Cardiac muscle cell (in vitro differentiated cells and primary cell): Measurements from ENCODE around the gene PDCD1. TPM values are rescaled to one million over a fixed set of nuclear protein-coding genes. Genes with fewer than 3 reads are reported as not detected.
"Not testable (repeated sequence)": the region's sequence is repeated elsewhere in the genome, so short reads cannot be mapped to it uniquely, and the experiment has no call there.

Experiments
- DNase-seq, 2 donors: peaks; one replicate each; pipeline versions ENCODE4 v3.0.0 to v3.0.0-alpha.2; 2010 to 2017; ENCODE audit warnings: low read depth in 1 of 2, low spot score in 1 of 2
- H3K27ac ChIP-seq: fragments of 200-600 bp; sonication (generic); 2 replicates; pipeline ENCODE4 v1.5.1; 2016
- H3K27me3 ChIP-seq: fragments of 200-600 bp; sonication (generic); 2 replicates; pipeline ENCODE4 v1.6.0; 2016; ENCODE audit warnings: control low read depth
- H3K36me3 ChIP-seq: fragments of 200-600 bp; sonication (generic); 2 replicates; pipeline ENCODE4 v1.5.1; 2016; ENCODE audit warnings: control low read depth
- H3K4me1 ChIP-seq: fragments of 200-600 bp; sonication (generic); 2 replicates; pipeline ENCODE4 v1.8.1; 2017; ENCODE audit warnings: low read depth, mild to moderate bottlenecking, mixed run types
- H3K4me3 ChIP-seq: fragments of 200-600 bp; sonication (generic); 2 replicates; pipeline ENCODE4 v1.5.1; 2016; ENCODE audit warnings: mild to moderate bottlenecking
- H3K9me3 ChIP-seq: fragments of 200-600 bp; sonication (generic); 2 replicates; pipeline ENCODE4 v1.5.1; 2017; ENCODE audit warnings: low read depth, mild to moderate bottlenecking, control low read depth
- CTCF ChIP-seq: IDR thresholded peaks from 2 replicates; pipeline ENCODE4 v1.5.1; 2012; ENCODE audit warnings: low read depth, mild to moderate bottlenecking, low read length
- polyA plus RNA-seq: library from polyadenylated mRNA; unstranded; fragments of >200 nt; fragmentation: Nextera tagmentation; extraction: Ambion mirVana; gene quantifications from 2 replicates; pipeline ENCODE4 v1.2.1, GENCODE V29; 2016
- total RNA-seq: library from RNA; depleted of rRNA; stranded (reverse); fragments of >200 nt; gene quantifications from 2 replicates; pipeline ENCODE4 v1.2.3, GENCODE V29; 2016

Gene PDCD1
- total and polyA plus RNA-seq, 2 experiments from 2014 or later: not detected

GRCh38 chr2:241809383-241810306 is 49.0 kb downstream of the PDCD1 start:
- Histone ChIP-seq H3K27me3 (no peaks in the 10 kb centered on the region), H3K9me3 (no peaks in the 10 kb centered on the region), H3K4me3 (no peak overlapping the region), H3K4me1 (peaks cover 3% of the 10 kb centered on the region), H3K36me3 (no peaks in the 10 kb centered on the region), H3K27ac (no peak overlapping the region)
- TF ChIP-seq CTCF: no peak
- DNase-seq: no peak

- peak in 1 of 2 donors; percentile 22 for DNase-seq
- Histone ChIP-seq H3K27me3 (peaks cover 8% of the 10 kb centered on the region), H3K4me3 (no peak within 1 kb of the TSS), H3K4me1 (peaks cover 6% of the 10 kb centered on the region), H3K9me3 (no peaks in the 10 kb centered on the region), H3K27ac (peak within 1 kb of the TSS; percentile 15), H3K36me3 (no peaks in the 10 kb centered on the region)
- no peak for TF ChIP-seq CTCF
Measured at GRCh38 chr2:241808721-241809382, 49.8 kb downstream of the PDCD1 start, which contains the start of gene NEU4. Gene NEU4 (plus strand): TSS chr2:241809193. CDS start chr2:241814485, 5,292 bp downstream.

GRCh38 chr2:241808051-241808720 is 50.5 kb downstream of the PDCD1 start:
- H3K4me3 ChIP-seq: no peak overlapping the region
- H3K27me3 ChIP-seq: peaks cover 14% of the 10 kb centered on the region
- DNase-seq: peak in 1 of 2 donors; percentile 13
- TF ChIP-seq CTCF: no peak
- H3K4me1 ChIP-seq: peaks cover 6% of the 10 kb centered on the region
- H3K27ac ChIP-seq: peak overlapping the region; percentile 15
- no peaks in the 10 kb centered on the region for H3K9me3 ChIP-seq
- H3K36me3 ChIP-seq: no peaks in the 10 kb centered on the region

- not testable (repeated sequence) for H3K9me3 ChIP-seq, H3K36me3 ChIP-seq, H3K4me3 ChIP-seq, H3K27ac ChIP-seq, H3K4me1 ChIP-seq
- DNase-seq: peak in 1 of 2 donors; percentile 25
- peaks cover 17% of the 10 kb centered on the region for H3K27me3 ChIP-seq
Measured at GRCh38 chr2:241806217-241806616, 52.5 kb downstream of the PDCD1 start.

GRCh38 chr2:241804326-241805229 is 54.1 kb downstream of the PDCD1 start:
- H3K36me3 ChIP-seq: no peaks in the 10 kb centered on the region
- H3K27ac ChIP-seq: no peak overlapping the region
- DNase-seq: peak in 1 of 2 donors; percentile 61
- H3K27me3 ChIP-seq: peaks cover 17% of the 10 kb centered on the region
- TF ChIP-seq CTCF: peak; percentile 24
- peaks cover 6% of the 10 kb centered on the region for H3K4me1 ChIP-seq
- no peak overlapping the region for H3K4me3 ChIP-seq
- no peaks in the 10 kb centered on the region for H3K9me3 ChIP-seq
